HG02798 (cell line): Measurements from ENCODE around the gene ZNF483.
"Not testable (repeated sequence)": the region's sequence is repeated elsewhere in the genome, so short reads cannot be mapped to it uniquely, and the experiment has no call there.

Source experiments
- ATAC-seq: cut with Tn5 transposase; IDR thresholded peaks from one replicate; pipeline ENCODE4 v1.9.1; 2021; ENCODE audit warnings: mild to moderate bottlenecking; ENCODE audit not compliant: unreplicated experiment, poor library complexity

Gene ZNF483

GRCh38 chr9:111604054-111604615, 79.2 kb downstream of the ZNF483 start:
- ATAC-seq = no peak

GRCh38 chr9:111605041-111605559, 80.1 kb downstream of the ZNF483 start:
- no peak for ATAC-seq

- ATAC-seq = no peak
These were observed 85.2 kb downstream of the ZNF483 start for GRCh38 chr9:111610149-111610548.

DNA sequence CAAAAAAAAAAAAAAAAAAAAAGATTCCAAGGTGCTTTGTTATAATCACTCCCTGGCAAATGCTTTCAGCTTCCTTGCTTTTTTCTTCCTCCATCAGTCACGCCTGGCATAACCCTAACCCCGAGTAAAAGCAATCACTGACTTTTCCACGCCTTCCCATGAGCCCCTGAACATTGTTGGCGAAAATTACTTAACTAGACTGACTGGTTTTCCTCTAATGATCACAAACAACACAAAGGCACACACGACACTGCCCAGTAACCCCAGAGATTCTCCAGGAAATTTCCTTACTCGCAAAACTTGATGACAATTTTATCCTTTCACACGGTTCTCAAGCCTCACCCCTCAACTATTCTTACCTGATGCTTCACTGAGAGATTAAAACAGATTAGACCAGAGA, 85.9 kb downstream of the ZNF483 start:
- no peak for ATAC-seq

- no peak for ATAC-seq
These were observed 88.6 kb downstream of the ZNF483 start for GRCh38 chr9:111613436-111614040.

- ATAC-seq = no peak
These were observed 90.9 kb downstream of the ZNF483 start for GRCh38 chr9:111615928-111616327.

GRCh38 chr9:111617349-111617748, 92.4 kb downstream of the ZNF483 start:
- not testable (repeated sequence) for ATAC-seq

- no peak for ATAC-seq
These were observed 97.0 kb downstream of the ZNF483 start for GRCh38 chr9:111621895-111622480.

- ATAC-seq = no peak
These were observed 97.6 kb downstream of the ZNF483 start for GRCh38 chr9:111622626-111623025.
